GM23338 (cell line): ENCODE data around the gene KDM7A. TPM values are rescaled to one million over a fixed set of nuclear protein-coding genes. Genes with fewer than 3 reads are reported as not detected.

Experiments
- ATAC-seq: fragments of 200-7000 bp; cut with Tn5 transposase; 3 replicates; pipeline ENCODE4 v1.9.1; 2020
- DNase-seq: peaks from one replicate; pipeline ENCODE4 v3.0.0-alpha.2; 2015; ENCODE audit warnings: low spot score
- H2AFZ ChIP-seq: fragments of 200-600 bp; sonication (generic); 2 replicates; pipeline ENCODE4 v1.8.0; 2016; ENCODE audit warnings: antibody characterized with exemption, mild to moderate bottlenecking, moderate library complexity
- H3F3A ChIP-seq: fragments of 200-600 bp; sonication (generic); replicated peaks from 2 replicates; pipeline ENCODE4 v1.8.0; 2017; ENCODE audit warnings: antibody characterized with exemption, mixed run types, low read depth
- H3K27ac ChIP-seq: fragments of 200-600 bp; sonication (generic); 2 replicates; pipeline ENCODE4 v1.6.1; 2016; ENCODE audit warnings: low read depth
- H3K27me3 ChIP-seq: fragments of 200-600 bp; sonication (generic); 2 replicates; pipeline ENCODE4 v1.8.0; 2016; ENCODE audit warnings: mild to moderate bottlenecking, mixed run types, moderate library complexity; ENCODE audit not compliant: insufficient read depth
- H3K36me3 ChIP-seq: fragments of 200-600 bp; sonication (generic); 2 replicates; pipeline ENCODE4 v1.8.0; 2016; ENCODE audit warnings: mild to moderate bottlenecking; ENCODE audit not compliant: insufficient read depth
- H3K4me1 ChIP-seq: fragments of 200-600 bp; sonication (generic); 2 replicates; pipeline ENCODE4 v1.8.0; 2016; ENCODE audit warnings: mild to moderate bottlenecking, moderate library complexity; ENCODE audit not compliant: insufficient read depth
- H3K4me2 ChIP-seq: fragments of 200-600 bp; sonication (generic); 2 replicates; pipeline ENCODE4 v1.7.1; 2017; ENCODE audit warnings: mixed run types
- H3K4me3 ChIP-seq: fragments of 200-600 bp; sonication (generic); 2 replicates; pipeline ENCODE4 v1.6.1; 2016; ENCODE audit warnings: mixed run types
- H3K79me2 ChIP-seq: fragments of 200-600 bp; sonication (generic); replicated peaks from 2 replicates; pipeline ENCODE4 v1.8.0; 2017; ENCODE audit warnings: mild to moderate bottlenecking; ENCODE audit not compliant: insufficient read depth
- H3K9me2 ChIP-seq: fragments of 200-600 bp; sonication (generic); 2 replicates; pipeline ENCODE4 v1.8.0; 2017; ENCODE audit not compliant: insufficient read depth
- H4K20me1 ChIP-seq: fragments of 200-600 bp; sonication (generic); replicated peaks from 2 replicates; pipeline ENCODE4 v1.8.0; 2017; ENCODE audit warnings: mild to moderate bottlenecking; ENCODE audit not compliant: insufficient read depth
- H3K27ac Mint-ChIP-seq: 2 replicates; pipeline ENCODE4 v1.8.0; 2020; ENCODE audit warnings: inconsistent platforms, mild to moderate bottlenecking, moderate library complexity, mixed read lengths
- H3K27me3 Mint-ChIP-seq: 3 replicates; pipeline ENCODE4 v1.8.0; 2022; ENCODE audit warnings: low read depth, mild to moderate bottlenecking, moderate library complexity, mixed read lengths, inconsistent platforms; ENCODE audit not compliant: insufficient read depth, poor library complexity
- H3K36me3 Mint-ChIP-seq: 3 replicates; pipeline ENCODE4 v1.8.0; 2021; ENCODE audit warnings: low read depth, mild to moderate bottlenecking, inconsistent platforms, moderate library complexity, mixed read lengths
- H3K4me1 Mint-ChIP-seq: 3 replicates; pipeline ENCODE4 v1.8.0; 2020; ENCODE audit warnings: mild to moderate bottlenecking, inconsistent platforms, mixed read lengths
- H3K4me3 Mint-ChIP-seq: 3 replicates; pipeline ENCODE4 v1.8.0; 2021; ENCODE audit warnings: moderate library complexity, mild to moderate bottlenecking, inconsistent platforms, mixed read lengths
- H3K9me3 Mint-ChIP-seq: 3 replicates; pipeline ENCODE4 v1.8.0; 2020; ENCODE audit warnings: moderate library complexity, mild to moderate bottlenecking, inconsistent platforms, mixed read lengths
- CREB1 ChIP-seq: fragments of 250-450 bp; sonication (Bioruptor Pico); IDR thresholded peaks from 2 replicates; pipeline ENCODE4 v1.5.0; 2020; ENCODE audit warnings: low read depth, mild to moderate bottlenecking, moderate library complexity
- ETS1 ChIP-seq: IDR thresholded peaks from 2 replicates; pipeline ENCODE4 v1.6.1; 2016; ENCODE audit warnings: antibody characterized with exemption
- EZH2 ChIP-seq: fragments of 200-600 bp; sonication (generic); IDR thresholded peaks from one replicate; pipeline ENCODE4 v1.8.0; 2017; ENCODE audit warnings: antibody characterized with exemption, mild to moderate bottlenecking, low read depth; ENCODE audit not compliant: unreplicated experiment
- EZH2phosphoT487 ChIP-seq: fragments of 200-600 bp; sonication (generic); IDR thresholded peaks from one replicate; pipeline ENCODE4 v1.8.1; 2018; ENCODE audit warnings: antibody characterized with exemption; ENCODE audit not compliant: unreplicated experiment
- JUNB ChIP-seq: IDR thresholded peaks from one replicate; pipeline ENCODE4 v1.6.1; 2016; ENCODE audit warnings: antibody characterized with exemption; ENCODE audit not compliant: unreplicated experiment
- POLR2AphosphoS5 ChIP-seq: IDR thresholded peaks from 2 replicates; pipeline ENCODE4 v1.6.1; 2016; ENCODE audit warnings: antibody characterized with exemption, low read depth
- REST ChIP-seq: IDR thresholded peaks from one replicate; pipeline ENCODE4 v1.6.1; 2018; ENCODE audit warnings: antibody characterized with exemption; ENCODE audit not compliant: unreplicated experiment
- STAT1 ChIP-seq: IDR thresholded peaks from one replicate; pipeline ENCODE4 v1.6.1; 2016; ENCODE audit warnings: antibody characterized with exemption; ENCODE audit not compliant: unreplicated experiment
- ZNF331 ChIP-seq: fragments of 250-450 bp; sonication (Bioruptor Pico); IDR thresholded peaks from 2 replicates; pipeline ENCODE4 v1.5.0; 2020; ENCODE audit warnings: low read depth, mild to moderate bottlenecking, moderate library complexity
- polyA plus RNA-seq: library from polyadenylated mRNA; unstranded; fragments of >200 nt; fragmentation: Nextera tagmentation; extraction: Ambion mirVana; gene quantifications from 2 replicates; pipeline ENCODE4 v1.2.1, GENCODE V29; 2016
- total RNA-seq: library from RNA; depleted of rRNA; stranded (reverse); fragments of >200 nt; shearing (Covaris generic); gene quantifications from 2 replicates; pipeline ENCODE4 v1.2.3, GENCODE V29; 2014
- TF ChIP-seq, protein P1 (sequence below), 2 experiments: fragments of 200-600 bp in 1 of 2; sonication (generic) in 1 of 2; conservative IDR thresholded peaks; 2 replicates each; pipeline versions ENCODE4 v1.5.1 to v1.6.1; 2016 to 2017; ENCODE audit warnings: antibody characterized with exemption in 2 of 2, low read depth in 2 of 2, mild to moderate bottlenecking in 2 of 2, moderate library complexity in 1 of 2

KDM7A gene
- total and polyA plus RNA-seq, 2 experiments from 2014 or later, result 2.3 to 10.8 TPM

DNA sequence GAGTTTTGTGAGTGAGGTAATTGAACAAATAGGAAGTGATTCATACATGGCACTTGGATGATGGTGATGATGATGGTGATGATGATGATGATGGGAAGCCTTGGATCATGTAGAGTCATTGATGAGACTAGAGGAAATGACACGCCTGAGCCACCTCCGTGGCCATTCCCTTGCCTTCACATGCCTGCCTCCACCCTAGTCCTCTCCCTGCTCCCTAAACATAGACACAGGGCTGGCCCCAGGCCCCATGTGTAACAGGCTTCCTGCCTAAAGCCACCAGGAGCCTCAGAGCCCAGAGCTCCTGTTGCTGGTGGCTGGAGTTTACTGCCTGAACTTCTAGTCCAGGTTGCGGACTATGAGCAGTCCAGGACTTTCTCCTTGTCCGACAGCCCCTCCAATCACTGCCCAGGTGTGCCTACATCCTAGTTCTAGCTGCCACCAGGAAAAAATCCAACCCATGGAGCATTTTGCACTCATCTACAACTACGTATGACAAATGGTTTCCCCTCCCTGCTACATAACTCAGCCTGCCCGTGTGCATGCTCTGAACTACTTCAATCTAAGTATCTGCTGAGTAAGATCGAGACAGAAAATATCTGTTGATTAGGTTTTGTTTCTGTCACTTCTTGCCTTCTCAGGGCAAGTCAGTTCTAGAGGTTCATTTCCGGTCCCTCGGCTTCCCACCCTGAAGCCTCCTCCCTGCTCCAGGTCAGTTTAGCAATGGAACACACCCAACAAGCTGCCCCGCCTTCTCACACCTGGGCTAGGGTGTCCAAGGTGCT, 35.5 kb upstream of the KDM7A start (continued):
- TF ChIP-seq REST, result no peak
- no peak for TF ChIP-seq STAT1
- no peak for TF ChIP-seq JUNB
- TF ChIP-seq EZH2phosphoT487, result no peak
- TF ChIP-seq ETS1, result no peak

GRCh38 chr7:140211698-140212097, 34.9 kb upstream of the KDM7A start:
- Histone ChIP-seq H3K9me2 (peaks cover 15% of the 10 kb centered on the region), H3K27ac (no peak overlapping the region), H3K4me1 (no peaks in the 10 kb centered on the region), H3K4me3 (no peak overlapping the region), H3K36me3 (no peaks in the 10 kb centered on the region), H3K27me3 (no peaks in the 10 kb centered on the region), H4K20me1 (no peaks in the 10 kb centered on the region; the same call in 1 of the 2 replicates), H3F3A (no peaks in the 10 kb centered on the region), H3K4me2 (no peak overlapping the region), H3K79me2 (no peaks in the 10 kb centered on the region), H2AFZ (no peak overlapping the region)
- Mint-ChIP-seq H3K9me3 (peaks cover 6% of the 10 kb centered on the region; the same call in 2 of the 3 replicates), H3K4me3 (no peak overlapping the region), H3K27ac (no peak overlapping the region), H3K36me3 (no peaks in the 10 kb centered on the region; the same call in 2 of the 3 replicates), H3K27me3 (peaks cover 2% of the 10 kb centered on the region), H3K4me1 (no peaks in the 10 kb centered on the region; the same call in 2 of the 3 replicates)
- DNase-seq, result no peak
- no peak for ATAC-seq
- TF ChIP-seq, protein P1, sequence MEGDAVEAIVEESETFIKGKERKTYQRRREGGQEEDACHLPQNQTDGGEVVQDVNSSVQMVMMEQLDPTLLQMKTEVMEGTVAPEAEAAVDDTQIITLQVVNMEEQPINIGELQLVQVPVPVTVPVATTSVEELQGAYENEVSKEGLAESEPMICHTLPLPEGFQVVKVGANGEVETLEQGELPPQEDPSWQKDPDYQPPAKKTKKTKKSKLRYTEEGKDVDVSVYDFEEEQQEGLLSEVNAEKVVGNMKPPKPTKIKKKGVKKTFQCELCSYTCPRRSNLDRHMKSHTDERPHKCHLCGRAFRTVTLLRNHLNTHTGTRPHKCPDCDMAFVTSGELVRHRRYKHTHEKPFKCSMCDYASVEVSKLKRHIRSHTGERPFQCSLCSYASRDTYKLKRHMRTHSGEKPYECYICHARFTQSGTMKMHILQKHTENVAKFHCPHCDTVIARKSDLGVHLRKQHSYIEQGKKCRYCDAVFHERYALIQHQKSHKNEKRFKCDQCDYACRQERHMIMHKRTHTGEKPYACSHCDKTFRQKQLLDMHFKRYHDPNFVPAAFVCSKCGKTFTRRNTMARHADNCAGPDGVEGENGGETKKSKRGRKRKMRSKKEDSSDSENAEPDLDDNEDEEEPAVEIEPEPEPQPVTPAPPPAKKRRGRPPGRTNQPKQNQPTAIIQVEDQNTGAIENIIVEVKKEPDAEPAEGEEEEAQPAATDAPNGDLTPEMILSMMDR (conservative IDR thresholded peaks at IDR 0.05; ENCODE audit: low read depth in 2 of 2), result no peak
- no peak for TF ChIP-seq STAT1
- no peak for TF ChIP-seq ZNF331 (CRISPR knock-in tag)
- no peak for TF ChIP-seq POLR2AphosphoS5
- no peak for TF ChIP-seq ETS1
- no peak for TF ChIP-seq CREB1 (CRISPR knock-in tag)
- no peak for TF ChIP-seq REST
- TF ChIP-seq EZH2, result no peak
